GM12891 (cell line): ENCODE data around the gene ZFHX3.

Experiments used
- PAX5 ChIP-seq: IDR thresholded peaks from 2 replicates; pipeline ENCODE4 v1.6.1; 2011; ENCODE audit warnings: low read length, moderate library complexity, mild to moderate bottlenecking; ENCODE audit not compliant: insufficient read depth, severe bottlenecking
- POLR2A ChIP-seq: IDR thresholded peaks from 2 replicates; pipeline ENCODE4 v1.6.1; 2011; ENCODE audit warnings: low read depth, low read length, control low read depth
- POLR2AphosphoS5 ChIP-seq: IDR thresholded peaks from 2 replicates; pipeline ENCODE4 v1.6.1; 2011; ENCODE audit warnings: low read depth, low read length, control low read depth

DNA sequence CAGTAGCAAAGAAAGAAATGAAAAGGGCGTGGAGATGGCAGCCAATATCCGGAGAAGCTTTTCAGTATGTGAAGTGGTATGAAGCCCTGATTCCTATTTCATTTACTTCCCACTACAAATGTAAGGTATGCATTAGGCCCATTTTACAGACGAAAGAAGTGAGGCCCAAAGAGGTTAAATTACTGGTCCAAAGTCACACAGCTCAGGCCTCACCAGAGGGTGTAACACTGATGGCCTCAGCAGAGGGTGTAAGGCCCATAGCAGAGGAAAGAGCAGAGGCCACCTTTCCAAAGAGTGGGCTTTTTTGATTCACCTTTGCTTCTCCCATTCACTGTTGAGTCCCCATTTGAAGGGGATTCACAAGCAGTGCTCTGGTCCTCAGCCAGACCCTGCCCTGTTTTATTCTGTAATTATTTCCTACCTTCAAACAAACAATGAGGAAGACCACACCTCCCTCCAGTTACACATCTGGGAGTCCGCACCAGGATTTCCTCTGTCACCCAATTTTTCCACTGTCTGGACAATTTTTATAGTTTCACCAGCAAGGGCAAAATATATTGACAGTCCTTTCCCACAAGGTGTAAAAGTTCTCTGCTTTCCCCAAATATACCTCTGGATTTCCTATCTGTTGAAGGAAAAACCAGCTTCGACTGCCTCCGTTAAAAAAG is 7.1 kb downstream of the ZFHX3 start:
- TF ChIP-seq POLR2A (no peak), POLR2AphosphoS5 (no peak), PAX5 (no peak)
